ENCODE results near the gene KIF1A.
"Not testable (repeated sequence)": the region's sequence is repeated elsewhere in the genome, so short reads cannot be mapped to it uniquely, and the experiment has no call there.

DNA sequence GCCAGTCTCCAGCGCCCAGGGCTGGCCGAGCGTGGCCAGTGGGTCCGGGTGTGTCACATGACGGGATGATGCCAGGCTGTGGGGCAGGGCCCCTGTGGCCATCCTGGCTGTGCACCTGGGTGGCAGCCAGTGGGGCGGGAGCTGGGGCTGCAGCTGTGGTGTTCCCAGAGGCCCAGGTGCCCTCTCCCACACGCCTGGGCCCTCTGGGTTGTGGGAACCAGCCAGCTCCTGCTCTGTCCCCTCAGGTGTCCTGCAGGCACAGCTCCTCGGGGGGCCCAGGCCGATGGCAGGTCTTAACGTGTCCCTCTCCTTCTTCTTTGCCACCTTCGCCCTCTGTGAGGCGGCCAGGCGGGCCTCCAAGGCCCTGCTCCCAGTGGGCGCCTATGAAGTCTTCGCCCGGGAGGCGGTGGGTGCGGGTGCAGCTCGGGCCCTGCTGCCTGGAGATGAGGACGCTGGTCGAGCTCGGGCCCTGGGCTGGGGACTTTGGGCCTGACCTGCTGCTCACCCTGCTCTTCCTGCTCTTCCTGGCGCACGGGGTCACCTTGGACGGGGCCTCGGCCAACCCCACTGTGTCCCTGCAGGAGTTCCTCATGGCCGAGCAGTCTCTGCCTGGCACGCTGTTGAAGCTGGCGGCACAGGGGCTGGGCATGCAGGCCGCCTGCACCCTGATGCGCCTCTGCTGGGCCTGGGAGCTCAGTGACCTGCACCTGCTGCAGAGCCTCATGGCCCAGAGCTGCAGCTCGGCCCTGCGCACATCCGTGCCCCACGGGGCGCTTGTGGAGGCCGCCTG, 128.2 kb downstream of the KIF1A start, which contains the start of gene AQP12A:
- not testable (repeated sequence) for TF ChIP-seq NFATC3, HDAC2, MTA3, MTF1, CCDC6 (CRISPR knock-in tag; IDR thresholded peaks at IDR 0.05)
- TF ChIP-seq, protein P1, sequence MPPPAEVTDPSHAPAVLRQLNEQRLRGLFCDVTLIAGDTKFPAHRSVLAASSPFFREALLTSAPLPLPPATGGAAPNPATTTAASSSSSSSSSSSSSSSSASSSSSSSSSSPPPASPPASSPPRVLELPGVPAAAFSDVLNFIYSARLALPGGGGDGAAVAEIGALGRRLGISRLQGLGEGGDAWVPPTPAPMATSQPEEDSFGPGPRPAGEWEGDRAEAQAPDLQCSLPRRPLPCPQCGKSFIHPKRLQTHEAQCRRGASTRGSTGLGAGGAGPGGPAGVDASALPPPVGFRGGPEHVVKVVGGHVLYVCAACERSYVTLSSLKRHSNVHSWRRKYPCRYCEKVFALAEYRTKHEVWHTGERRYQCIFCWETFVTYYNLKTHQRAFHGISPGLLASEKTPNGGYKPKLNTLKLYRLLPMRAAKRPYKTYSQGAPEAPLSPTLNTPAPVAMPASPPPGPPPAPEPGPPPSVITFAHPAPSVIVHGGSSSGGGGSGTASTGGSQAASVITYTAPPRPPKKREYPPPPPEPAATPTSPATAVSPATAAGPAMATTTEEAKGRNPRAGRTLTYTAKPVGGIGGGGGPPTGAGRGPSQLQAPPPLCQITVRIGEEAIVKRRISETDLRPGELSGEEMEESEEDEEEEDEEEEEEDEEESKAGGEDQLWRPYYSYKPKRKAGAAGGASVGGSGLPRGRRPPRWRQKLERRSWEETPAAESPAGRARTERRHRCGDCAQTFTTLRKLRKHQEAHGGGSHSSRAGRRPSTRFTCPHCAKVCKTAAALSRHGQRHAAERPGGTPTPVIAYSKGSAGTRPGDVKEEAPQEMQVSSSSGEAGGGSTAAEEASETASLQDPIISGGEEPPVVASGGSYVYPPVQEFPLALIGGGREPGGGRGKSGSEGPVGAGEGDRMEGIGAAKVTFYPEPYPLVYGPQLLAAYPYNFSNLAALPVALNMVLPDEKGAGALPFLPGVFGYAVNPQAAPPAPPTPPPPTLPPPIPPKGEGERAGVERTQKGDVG (CRISPR knock-in tag; IDR thresholded peaks at IDR 0.05; ENCODE audit: borderline replicate concordance): not testable (repeated sequence)
